GM12875 (cell line): ENCODE results near the gene SYNJ2.

Experiments used
- H3K4me3 ChIP-seq: one replicate; pipeline ENCODE4 v1.5.1; 2011; ENCODE audit warnings: low read depth, low read length, control low read depth
- CTCF ChIP-seq: IDR thresholded peaks from 2 replicates; pipeline ENCODE4 v1.5.1; 2011; ENCODE audit warnings: low read depth, mild to moderate bottlenecking, control low read depth, inconsistent platforms, low read length, moderate library complexity, borderline replicate concordance; ENCODE audit not compliant: insufficient read depth

The SYNJ2 gene

GRCh38 chr6:157983406-157984119 is 1.9 kb downstream of the SYNJ2 start:
- H3K4me3 ChIP-seq = no peak overlapping the region
- TF ChIP-seq CTCF = no peak

DNA sequence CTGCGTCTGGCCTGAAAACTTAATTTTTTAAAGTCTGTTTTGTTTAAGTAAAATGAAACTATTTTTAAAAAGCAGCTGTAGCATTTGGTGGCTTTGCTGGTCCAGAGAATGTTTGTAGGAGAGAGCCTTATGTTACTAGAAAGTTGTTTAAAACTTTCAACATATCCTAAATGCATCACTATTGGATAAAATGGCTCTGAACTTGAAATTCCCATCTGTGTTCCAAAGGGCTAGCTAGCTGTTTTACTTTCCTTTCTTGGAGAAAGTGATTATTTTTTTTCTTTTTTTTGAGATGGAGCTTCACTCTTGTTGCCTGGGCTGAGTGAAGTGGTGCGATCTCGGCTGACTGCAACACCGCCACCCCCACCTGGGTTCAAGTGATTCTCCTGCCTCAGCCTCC is 2.5 kb downstream of the SYNJ2 start:
- H3K4me3 ChIP-seq = no peak overlapping the region
- no peak for TF ChIP-seq CTCF

GRCh38 chr6:157984686-157985225 is 3.1 kb downstream of the SYNJ2 start:
- no peak overlapping the region for H3K4me3 ChIP-seq
- TF ChIP-seq CTCF = no peak

- no peak for TF ChIP-seq CTCF
- no peak overlapping the region for H3K4me3 ChIP-seq
Measured at GRCh38 chr6:157985378-157986155, 3.9 kb downstream of the SYNJ2 start.

- TF ChIP-seq CTCF = no peak
- H3K4me3 ChIP-seq = no peak overlapping the region
Measured at GRCh38 chr6:157987788-157988699, 6.4 kb downstream of the SYNJ2 start.

- H3K4me3 ChIP-seq = no peak overlapping the region
- no peak for TF ChIP-seq CTCF
Measured at GRCh38 chr6:157988700-157989063, 7.0 kb downstream of the SYNJ2 start.
